Sigmoid colon (tissue), 7 donors: ENCODE data around the gene CARD11. TPM values are rescaled to one million over a fixed set of nuclear protein-coding genes. Genes with fewer than 3 reads are reported as not detected.

Experiments used
- DNase-seq: peaks from one replicate; pipeline ENCODE4 v3.0.0-alpha.2; 2019
- H3K27ac ChIP-seq, 4 donors: fragments of 200-600 bp; sonication (generic); one replicate each; pipeline ENCODE4 v1.5.1; 2016 to 2019; ENCODE audit warnings: mild to moderate bottlenecking in 1 of 4
- H3K27me3 ChIP-seq, 3 donors: fragments of 200-600 bp; sonication (generic); one replicate each; pipeline ENCODE4 v1.5.1; 2019; ENCODE audit warnings: mild to moderate bottlenecking in 1 of 3
- H3K36me3 ChIP-seq, 4 donors: fragments of 200-600 bp; sonication (generic); one replicate each; pipeline ENCODE4 v1.5.1; 2016 to 2019
- H3K4me1 ChIP-seq, 4 donors: fragments of 200-600 bp; sonication (generic); one replicate each; pipeline ENCODE4 v1.5.1; 2017 to 2019
- H3K4me3 ChIP-seq, 4 donors: fragments of 200-600 bp; sonication (generic); one replicate each; pipeline ENCODE4 v1.5.1; 2017 to 2019; ENCODE audit warnings: mild to moderate bottlenecking in 2 of 4, moderate library complexity in 1 of 4
- H3K9me3 ChIP-seq, 4 donors: fragments of 200-600 bp in 3 of 4; sonication (generic) in 3 of 4; one replicate each; pipeline versions ENCODE4 v1.5.1 to v1.6.1; 2013 to 2019
- EP300 ChIP-seq, 4 donors: sonication (generic); formaldehyde crosslinking; IDR thresholded peaks; one replicate each; pipeline ENCODE4 v1.6.1; 2017; ENCODE audit warnings: antibody characterized with exemption in 4 of 4
- POLR2A ChIP-seq, 2 donors: fragments of 450-650 bp; IDR thresholded peaks; one replicate each; pipeline ENCODE4 v1.6.1; 2016; ENCODE audit warnings: antibody characterized with exemption in 2 of 2, mild to moderate bottlenecking in 2 of 2, moderate library complexity in 2 of 2
- POLR2AphosphoS5 ChIP-seq, 4 donors: sonication (generic); formaldehyde crosslinking; IDR thresholded peaks; one replicate each; pipeline ENCODE4 v1.6.1; 2017; ENCODE audit warnings: antibody characterized with exemption in 4 of 4
- WGBS, 2 donors: extraction: QIAGEN DNeasy Blood & Tissue Kit; methylation state at CpG; one replicate each; pipeline ENCODE4 v1.1.7; 2013; 5-methylcytosine and 5-hydroxymethylcytosine counted together
- intact Hi-C: fragments of 100-400 bp; cut with DNase I; formaldehyde crosslinking; loops from one replicate; pipeline ENCODE4 v1.15.1; 2023
- polyA plus RNA-seq, 3 donors: library from polyadenylated mRNA; stranded (reverse); fragments of 200-250 nt; gene quantifications; one replicate each; pipeline ENCODE4 v1.2.3, GENCODE V29; 2013
- total RNA-seq, 4 donors: library from RNA; depleted of rRNA; stranded (reverse); fragments of >200 nt; gene quantifications; one replicate each; pipeline ENCODE4 v1.1.0, GENCODE V29; 2016
- TF ChIP-seq, protein P1 (sequence below), 4 experiments: fragments of 450-650 bp in 3 of 4; fragments of 200-600 bp in 1 of 4; IDR thresholded peaks; one replicate each; pipeline ENCODE4 v1.5.1; 2016 to 2019; ENCODE audit warnings: antibody characterized with exemption in 4 of 4, mild to moderate bottlenecking in 3 of 4, moderate library complexity in 2 of 4
- donor health status: healthy with polysubstance abuse.
- donor health status: Bipolar disorder and iron deficiency.
- donor health status: healthy.

CARD11 gene
- total and polyA plus RNA-seq, 7 donors, result 0.14 to 22.4 (median 0.66) TPM; not detected in 1

DNA sequence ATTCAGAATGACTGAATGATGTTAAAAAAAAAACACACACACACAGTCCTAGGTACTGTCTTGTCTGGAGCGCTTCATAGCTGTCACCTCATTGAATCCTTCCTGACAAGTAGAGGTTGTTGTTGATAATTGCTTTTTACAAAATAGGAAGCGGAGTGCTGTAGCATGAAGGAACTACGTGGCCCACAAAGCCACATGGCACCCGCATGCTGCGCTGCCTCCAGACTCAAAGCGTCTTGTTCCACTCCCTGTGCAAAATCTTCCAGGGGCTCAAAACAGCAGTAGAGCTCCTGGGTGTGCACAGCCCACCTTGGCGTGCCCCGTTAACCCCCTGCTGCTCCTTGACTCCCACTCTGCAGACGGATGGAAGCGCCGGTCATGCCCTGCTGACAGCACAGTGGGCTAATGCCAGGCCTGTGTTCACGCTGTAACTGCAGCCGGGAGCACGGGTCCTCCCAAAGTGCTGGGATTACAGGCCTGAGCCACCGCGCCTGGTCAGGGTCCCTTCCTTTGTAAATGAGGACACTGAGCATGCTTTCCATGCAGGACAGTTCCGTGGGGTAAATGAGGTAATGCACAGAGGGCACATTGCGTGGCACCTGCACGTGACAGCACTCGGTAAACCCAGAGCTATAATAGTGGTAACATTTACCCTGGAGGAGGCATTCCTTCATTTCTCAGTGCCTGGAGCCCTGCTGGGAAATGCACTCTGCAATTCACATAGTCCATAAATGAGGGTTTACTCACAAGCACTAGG, 108.5 kb downstream of the CARD11 start:
- Histone ChIP-seq H3K9me3 (no peaks in the 10 kb centered on the region), H3K4me3 (no peak overlapping the region), H3K27ac (no peak overlapping the region), H3K27me3 (peaks cover 0 to 7% (median 0%) of the 10 kb centered on the region in 3 donors), H3K4me1 (no peaks in the 10 kb centered on the region), H3K36me3 (no peaks in the 10 kb centered on the region)
- peak; percentile 45 for DNase-seq
- WGBS, 2 donors, result 92 to 93% methylated on average over 20 of the region's 20 CpGs
- intact Hi-C loops, result no loop called here
- TF ChIP-seq POLR2A (IDR thresholded peaks at IDR 0.05), result no peak
- TF ChIP-seq, protein P1, sequence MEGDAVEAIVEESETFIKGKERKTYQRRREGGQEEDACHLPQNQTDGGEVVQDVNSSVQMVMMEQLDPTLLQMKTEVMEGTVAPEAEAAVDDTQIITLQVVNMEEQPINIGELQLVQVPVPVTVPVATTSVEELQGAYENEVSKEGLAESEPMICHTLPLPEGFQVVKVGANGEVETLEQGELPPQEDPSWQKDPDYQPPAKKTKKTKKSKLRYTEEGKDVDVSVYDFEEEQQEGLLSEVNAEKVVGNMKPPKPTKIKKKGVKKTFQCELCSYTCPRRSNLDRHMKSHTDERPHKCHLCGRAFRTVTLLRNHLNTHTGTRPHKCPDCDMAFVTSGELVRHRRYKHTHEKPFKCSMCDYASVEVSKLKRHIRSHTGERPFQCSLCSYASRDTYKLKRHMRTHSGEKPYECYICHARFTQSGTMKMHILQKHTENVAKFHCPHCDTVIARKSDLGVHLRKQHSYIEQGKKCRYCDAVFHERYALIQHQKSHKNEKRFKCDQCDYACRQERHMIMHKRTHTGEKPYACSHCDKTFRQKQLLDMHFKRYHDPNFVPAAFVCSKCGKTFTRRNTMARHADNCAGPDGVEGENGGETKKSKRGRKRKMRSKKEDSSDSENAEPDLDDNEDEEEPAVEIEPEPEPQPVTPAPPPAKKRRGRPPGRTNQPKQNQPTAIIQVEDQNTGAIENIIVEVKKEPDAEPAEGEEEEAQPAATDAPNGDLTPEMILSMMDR (IDR thresholded peaks at IDR 0.05), result no peak
- no peak for TF ChIP-seq POLR2AphosphoS5 (IDR thresholded peaks at IDR 0.05)
- no peak for TF ChIP-seq EP300 (IDR thresholded peaks at IDR 0.05)

DNA sequence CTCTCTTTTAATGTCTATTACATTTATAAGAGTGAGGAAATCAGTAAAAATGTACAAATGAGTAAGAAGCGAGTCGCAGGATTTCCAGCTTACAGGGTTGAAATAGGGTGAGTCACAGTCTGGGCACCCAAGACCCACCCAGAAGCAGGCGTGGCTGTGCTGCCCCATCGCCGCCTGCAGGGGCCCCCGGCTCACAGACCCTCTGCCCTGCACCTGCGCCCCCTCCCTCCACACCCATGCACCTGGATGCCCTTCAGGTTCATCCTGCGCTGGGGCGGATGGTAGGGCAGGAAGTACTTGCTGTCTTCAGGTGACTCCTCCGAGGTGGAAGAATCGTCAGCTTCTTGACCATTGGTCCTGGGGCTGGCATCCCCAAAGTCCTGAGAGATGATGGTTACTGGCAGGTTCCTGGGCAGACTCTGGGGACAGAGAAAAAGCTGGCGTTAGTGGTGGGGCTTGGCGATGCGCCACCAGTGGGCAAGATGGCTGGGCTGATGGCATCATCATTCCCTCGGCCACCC, 109.4 kb downstream of the CARD11 start:
- TF ChIP-seq POLR2A (IDR thresholded peaks at IDR 0.05) (no peak), POLR2AphosphoS5 (IDR thresholded peaks at IDR 0.05) (no peak), EP300 (IDR thresholded peaks at IDR 0.05) (no peak)
- TF ChIP-seq, protein P1 (IDR thresholded peaks at IDR 0.05), result no peak
- 70 to 84% methylated on average over 15 of the region's 15 CpGs for WGBS, 2 donors
- no peak overlapping the region for H3K4me3 ChIP-seq
- peaks cover 0 to 12% (median 0%) of the 10 kb centered on the region in 3 donors for H3K27me3 ChIP-seq
- H3K36me3 ChIP-seq, result no peaks in the 10 kb centered on the region
- no peak overlapping the region for H3K27ac ChIP-seq
- H3K9me3 ChIP-seq, result no peaks in the 10 kb centered on the region
- no peaks in the 10 kb centered on the region for H3K4me1 ChIP-seq
- intact Hi-C loops, result no loop called here
- DNase-seq, result peak; percentile 47

DNA sequence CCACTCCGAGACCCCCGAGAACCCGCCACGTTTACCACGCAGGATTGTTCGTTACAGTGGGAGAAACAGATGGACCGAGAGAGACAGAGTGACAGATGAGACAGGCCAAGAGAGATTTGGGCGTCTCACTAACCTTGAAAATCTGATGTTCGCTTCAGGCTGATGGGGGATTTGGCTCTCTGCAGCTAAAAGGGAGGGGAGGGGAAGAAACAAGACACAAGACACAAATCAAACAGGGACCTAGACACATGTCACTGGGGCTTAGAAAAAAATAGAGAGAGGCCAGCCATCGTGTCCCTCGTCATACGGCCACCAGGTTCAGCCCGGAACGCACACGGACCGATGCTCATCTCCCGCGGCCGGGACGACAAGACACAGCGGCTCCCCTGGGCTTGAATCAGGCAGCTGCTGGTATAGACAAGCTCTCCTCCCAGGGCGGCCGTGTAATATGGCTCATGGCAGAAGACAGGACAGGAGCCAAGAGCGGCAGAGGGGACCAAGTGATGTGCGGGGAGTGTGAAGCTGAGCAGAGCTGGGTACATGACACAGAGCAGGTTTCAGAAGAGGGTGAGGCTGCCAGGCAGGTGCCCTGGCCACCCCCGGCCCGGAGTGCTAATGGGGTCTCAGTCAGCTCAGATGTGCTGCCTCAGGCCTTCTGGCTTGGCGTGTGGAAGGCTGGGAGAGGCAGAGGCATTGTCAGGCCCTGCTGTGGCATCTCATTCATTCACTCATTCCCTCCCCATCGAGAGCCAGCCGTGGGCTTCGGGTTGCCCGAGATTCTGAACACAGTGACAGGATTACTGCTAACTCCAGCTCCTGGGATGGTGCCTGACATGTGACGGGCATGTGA, 111.0 kb downstream of the CARD11 start:
- WGBS, 2 donors, result 82 to 93% methylated on average over 33 of the region's 33 CpGs
- peaks cover 0 to 13% (median 0%) of the 10 kb centered on the region in 3 donors for H3K27me3 ChIP-seq

DNA sequence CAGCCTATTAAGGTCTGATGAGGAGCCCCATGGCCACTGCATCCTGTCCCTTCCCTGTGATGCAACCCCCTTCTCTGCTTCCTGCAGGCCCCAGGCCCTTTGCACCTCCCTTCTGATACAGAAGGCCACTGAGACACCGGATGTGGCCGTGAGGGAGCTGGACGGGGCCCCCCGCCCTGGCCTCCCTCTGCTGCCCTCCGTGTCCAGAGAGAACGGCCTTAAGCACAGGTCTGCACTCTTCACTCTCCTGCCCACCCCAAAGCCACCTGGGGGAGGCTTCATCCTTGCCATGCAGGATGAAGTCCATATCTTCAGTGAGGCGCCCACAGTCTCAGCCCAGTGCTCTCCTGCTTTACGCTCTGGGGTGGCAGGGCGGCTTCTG, 112.6 kb downstream of the CARD11 start:
- H3K9me3 ChIP-seq, result no peaks in the 10 kb centered on the region
- peak; percentile 6 for DNase-seq
- H3K27me3 ChIP-seq, result peaks cover 0 to 13% (median 0%) of the 10 kb centered on the region in 3 donors
- no peaks in the 10 kb centered on the region for H3K4me1 ChIP-seq
- no peaks in the 10 kb centered on the region for H3K36me3 ChIP-seq
- 90 to 96% methylated on average over 9 of the region's 9 CpGs for WGBS, 2 donors
- intact Hi-C loops, result no loop called here
- TF ChIP-seq EP300 (IDR thresholded peaks at IDR 0.05), result no peak
- TF ChIP-seq, protein P1 (IDR thresholded peaks at IDR 0.05), result no peak
- TF ChIP-seq POLR2A (IDR thresholded peaks at IDR 0.05), result no peak
- no peak for TF ChIP-seq POLR2AphosphoS5 (IDR thresholded peaks at IDR 0.05)
- no peak overlapping the region for H3K27ac ChIP-seq
- no peak overlapping the region for H3K4me3 ChIP-seq

More for the DNA sequence above, 111.0 kb downstream of the CARD11 start:
- Histone ChIP-seq H3K4me1 (no peaks in the 10 kb centered on the region), H3K9me3 (no peaks in the 10 kb centered on the region), H3K4me3 (no peak overlapping the region), H3K27ac (no peak overlapping the region), H3K36me3 (no peaks in the 10 kb centered on the region)
- DNase-seq, result peak; percentile 44
- intact Hi-C loops, result no loop called here
- TF ChIP-seq, protein P1 (IDR thresholded peaks at IDR 0.05), result no peak
- TF ChIP-seq POLR2AphosphoS5 (IDR thresholded peaks at IDR 0.05) (no peak), EP300 (IDR thresholded peaks at IDR 0.05) (no peak), POLR2A (IDR thresholded peaks at IDR 0.05) (no peak)
